GM23248 (cell line): ENCODE data around the gene RFX3. TPM values are rescaled to one million over a fixed set of nuclear protein-coding genes. Genes with fewer than 3 reads are reported as not detected.

Experiments
- DNase-seq: peaks from one replicate; pipeline ENCODE4 v3.0.0-alpha.2; 2015
- H2AFZ ChIP-seq: fragments of 200-600 bp; sonication (generic); 2 replicates; pipeline ENCODE4 v1.6.1; 2016; ENCODE audit warnings: antibody characterized with exemption
- H3F3A ChIP-seq: fragments of 200-600 bp; sonication (generic); 2 replicates; pipeline ENCODE4 v1.6.1; 2016; ENCODE audit warnings: mild to moderate bottlenecking, antibody characterized with exemption, mixed run types; ENCODE audit not compliant: insufficient read depth
- H3K27ac ChIP-seq: fragments of 200-600 bp; sonication (generic); 2 replicates; pipeline ENCODE4 v1.5.1; 2016; ENCODE audit warnings: mild to moderate bottlenecking
- H3K27me3 ChIP-seq: fragments of 200-600 bp; sonication (generic); replicated peaks from 2 replicates; pipeline ENCODE4 v1.6.1; 2016; ENCODE audit warnings: mild to moderate bottlenecking; ENCODE audit not compliant: insufficient read depth
- H3K36me3 ChIP-seq: fragments of 200-600 bp; sonication (generic); 2 replicates; pipeline ENCODE4 v1.6.1; 2016; ENCODE audit warnings: low read depth, mild to moderate bottlenecking
- H3K4me1 ChIP-seq: fragments of 200-600 bp; sonication (generic); 2 replicates; pipeline ENCODE4 v1.6.1; 2016; ENCODE audit warnings: mild to moderate bottlenecking; ENCODE audit not compliant: insufficient read depth
- H3K4me2 ChIP-seq: fragments of 200-600 bp; sonication (generic); one replicate; pipeline ENCODE4 v1.6.1; 2016; ENCODE audit warnings: mild to moderate bottlenecking; ENCODE audit not compliant: unreplicated experiment
- H3K4me3 ChIP-seq: fragments of 200-600 bp; sonication (generic); 2 replicates; pipeline ENCODE4 v1.5.1; 2016; ENCODE audit warnings: mild to moderate bottlenecking
- H3K79me2 ChIP-seq: fragments of 200-600 bp; sonication (generic); 2 replicates; pipeline ENCODE4 v1.6.1; 2016; ENCODE audit warnings: mild to moderate bottlenecking; ENCODE audit not compliant: insufficient read depth
- H3K9ac ChIP-seq: fragments of 200-600 bp; sonication (generic); 2 replicates; pipeline ENCODE4 v1.6.1; 2016; ENCODE audit warnings: mild to moderate bottlenecking
- H3K9me2 ChIP-seq: fragments of 200-600 bp; sonication (generic); 2 replicates; pipeline ENCODE4 v1.6.1; 2016; ENCODE audit warnings: mixed run types, mild to moderate bottlenecking, moderate library complexity; ENCODE audit not compliant: insufficient read depth
- H3K9me3 ChIP-seq: fragments of 200-600 bp; sonication (generic); one replicate; pipeline ENCODE4 v1.6.1; 2017; ENCODE audit warnings: low read depth
- H4K20me1 ChIP-seq: fragments of 200-600 bp; sonication (generic); 2 replicates; pipeline ENCODE4 v1.6.0; 2016; ENCODE audit not compliant: insufficient read depth
- EZH2 ChIP-seq: fragments of 200-600 bp; sonication (generic); IDR thresholded peaks from 2 replicates; pipeline ENCODE4 v1.6.1; 2018; ENCODE audit warnings: antibody characterized with exemption, mild to moderate bottlenecking; ENCODE audit not compliant: insufficient read depth, poor library complexity, severe bottlenecking
- EZH2phosphoT487 ChIP-seq: fragments of 200-600 bp; sonication (generic); IDR thresholded peaks from 2 replicates; pipeline ENCODE4 v1.6.1; 2018; ENCODE audit warnings: antibody characterized with exemption, moderate library complexity, mild to moderate bottlenecking, low read depth; ENCODE audit not compliant: insufficient read depth
- WGBS, 2 experiments: methylation state at CpG; one replicate each; pipeline ENCODE4 v1.1.6; 2015 to 2017; ENCODE audit warnings: low lambda C conversion rate in 2 of 2, low coverage in 1 of 2; ENCODE audit errors: missing lambda C conversion rate in 2 of 2; 5-methylcytosine and 5-hydroxymethylcytosine counted together
- in situ Hi-C: fragments of 300-500 bp; cut with MboI; formaldehyde crosslinking; loops from 2 replicates; pipeline ENCODE4 v1.15.0; 2020
- polyA plus RNA-seq: library from polyadenylated mRNA; unstranded; fragments of >200 nt; fragmentation: Nextera tagmentation; extraction: Ambion mirVana; gene quantifications from 2 replicates; pipeline ENCODE4 v1.2.1, GENCODE V29; 2016
- total RNA-seq: library from RNA; depleted of rRNA; stranded (reverse); fragments of >200 nt; shearing (Covaris generic); gene quantifications from 2 replicates; pipeline ENCODE4 v1.2.3, GENCODE V29; 2014

Gene RFX3
- total and polyA plus RNA-seq, 2 experiments from 2014 or later = 0.80 to 1.9 TPM

- in situ Hi-C loops = no loop called here
- no peaks in the 10 kb centered on the region for H3K36me3 ChIP-seq
- no peaks in the 10 kb centered on the region for H3K79me2 ChIP-seq
- 0 out of 2 replicates have a peak, but pooled peaks cover 6% of the 10 kb centered on the region for H3K9me2 ChIP-seq
- H2AFZ ChIP-seq = no peak overlapping the region
- no peaks in the 10 kb centered on the region for H3K27me3 ChIP-seq
- H4K20me1 ChIP-seq = no peaks in the 10 kb centered on the region
- no peak for DNase-seq
- no peaks in the 10 kb centered on the region for H3K9me3 ChIP-seq
- no peak overlapping the region for H3K4me2 ChIP-seq
- H3K27ac ChIP-seq = no peak overlapping the region
- no peak for TF ChIP-seq EZH2phosphoT487
- no peak for TF ChIP-seq EZH2
- peaks cover 13% of the 10 kb centered on the region; the same call in 1 of the 2 replicates for H3K4me1 ChIP-seq
- no peak overlapping the region for H3K4me3 ChIP-seq
- H3K9ac ChIP-seq = no peak overlapping the region
- H3F3A ChIP-seq = peaks cover 11% of the 10 kb centered on the region
Observed at GRCh38 chr9:3281399-3281798, 244.4 kb downstream of the RFX3 start.

- H3K36me3 ChIP-seq = 0 out of 2 replicates have a peak, but pooled peaks cover 6% of the 10 kb centered on the region
- H3K9me3 ChIP-seq = no peaks in the 10 kb centered on the region
- no peaks in the 10 kb centered on the region for H3K4me1 ChIP-seq
- H3K27me3 ChIP-seq = no peaks in the 10 kb centered on the region
- H3F3A ChIP-seq = no peaks in the 10 kb centered on the region
- no peaks in the 10 kb centered on the region for H4K20me1 ChIP-seq
- no peaks in the 10 kb centered on the region for H3K79me2 ChIP-seq
- H3K27ac ChIP-seq = no peak overlapping the region
- no peak overlapping the region for H3K4me3 ChIP-seq
- 86 to 94% methylated on average over 2 of the region's 2 CpGs for WGBS, 2 experiments
- TF ChIP-seq EZH2phosphoT487 = no peak
- no peak for TF ChIP-seq EZH2
- H3K9me2 ChIP-seq = no peaks in the 10 kb centered on the region
- no peak for DNase-seq
- no peak overlapping the region for H2AFZ ChIP-seq
- in situ Hi-C loops = no loop called here
- no peak overlapping the region for H3K4me2 ChIP-seq
- H3K9ac ChIP-seq = no peak overlapping the region
Observed at GRCh38 chr9:3277200-3277599, 248.6 kb downstream of the RFX3 start.

DNA sequence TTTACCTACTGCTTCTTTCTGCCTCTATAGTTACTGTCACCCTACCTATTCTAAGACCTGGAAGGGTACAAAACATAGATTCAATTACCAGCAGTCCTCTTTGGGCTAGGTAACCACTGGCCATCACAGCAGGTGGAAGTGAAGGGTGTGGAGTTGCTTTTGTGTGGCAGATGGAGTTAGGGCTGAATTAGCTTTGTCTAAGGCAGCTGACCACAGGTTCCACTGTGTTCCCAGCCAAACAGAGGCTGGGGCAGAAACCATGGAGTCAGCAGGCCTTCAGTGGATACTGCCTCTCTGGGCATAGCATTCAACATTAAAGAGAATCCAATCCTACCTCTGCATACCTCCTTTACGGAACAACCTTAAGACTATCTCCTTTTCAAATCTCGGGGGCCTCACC is 254.2 kb downstream of the RFX3 start:
- H3K4me1 ChIP-seq = no peaks in the 10 kb centered on the region
- TF ChIP-seq EZH2phosphoT487 (no peak), EZH2 (no peak)
- H3K79me2 ChIP-seq = no peaks in the 10 kb centered on the region
- DNase-seq = no peak
- no peak overlapping the region for H2AFZ ChIP-seq
- H3K9ac ChIP-seq = no peak overlapping the region
- 0 out of 2 replicates have a peak, but pooled peaks cover 6% of the 10 kb centered on the region for H3K36me3 ChIP-seq
- H3K9me2 ChIP-seq = no peaks in the 10 kb centered on the region
- H3K4me2 ChIP-seq = no peak overlapping the region
- WGBS, 2 experiments = 79 to 84% methylated on average over 2 of the region's 2 CpGs
- in situ Hi-C loops = no loop called here
- no peaks in the 10 kb centered on the region for H3K9me3 ChIP-seq
- no peaks in the 10 kb centered on the region for H3F3A ChIP-seq
- no peak overlapping the region for H3K4me3 ChIP-seq
- no peaks in the 10 kb centered on the region for H4K20me1 ChIP-seq
- H3K27me3 ChIP-seq = no peaks in the 10 kb centered on the region
- no peak overlapping the region for H3K27ac ChIP-seq

GRCh38 chr9:3271157-3271556 is 254.6 kb downstream of the RFX3 start:
- no peak overlapping the region for H3K27ac ChIP-seq
- H3K9me3 ChIP-seq = no peaks in the 10 kb centered on the region
- H2AFZ ChIP-seq = no peak overlapping the region
- 0 out of 2 replicates have a peak, but pooled peaks cover 6% of the 10 kb centered on the region for H3K36me3 ChIP-seq
- no peaks in the 10 kb centered on the region for H3K27me3 ChIP-seq
- no peaks in the 10 kb centered on the region for H3F3A ChIP-seq
- no peaks in the 10 kb centered on the region for H3K79me2 ChIP-seq
- no peaks in the 10 kb centered on the region for H3K9me2 ChIP-seq
- DNase-seq = no peak
- in situ Hi-C loops = no loop called here
- TF ChIP-seq EZH2phosphoT487 (no peak), EZH2 (no peak)
- WGBS, 2 experiments = 100% methylated on average over 1 of the region's 1 CpG
- H3K9ac ChIP-seq = no peak overlapping the region
- no peak overlapping the region for H3K4me3 ChIP-seq
- no peaks in the 10 kb centered on the region for H3K4me1 ChIP-seq
- no peaks in the 10 kb centered on the region for H4K20me1 ChIP-seq
- H3K4me2 ChIP-seq = no peak overlapping the region

- in situ Hi-C loops = no loop called here
- H3F3A ChIP-seq = no peaks in the 10 kb centered on the region
Observed at GRCh38 chr9:3268223-3268622, 257.6 kb downstream of the RFX3 start.

More at GRCh38 chr9:3268223-3268622, 257.6 kb downstream of the RFX3 start:
- Histone ChIP-seq H3K27ac (no peak overlapping the region), H3K4me1 (no peaks in the 10 kb centered on the region), H3K27me3 (no peaks in the 10 kb centered on the region), H2AFZ (no peak overlapping the region), H3K36me3 (no peaks in the 10 kb centered on the region), H3K9ac (no peak overlapping the region), H3K79me2 (no peaks in the 10 kb centered on the region), H3K4me3 (no peak overlapping the region), H3K4me2 (no peak overlapping the region), H3K9me3 (no peaks in the 10 kb centered on the region), H3K9me2 (no peaks in the 10 kb centered on the region), H4K20me1 (no peaks in the 10 kb centered on the region)
- WGBS, 2 experiments = 46 to 65% methylated on average over 1 of the region's 1 CpG
- DNase-seq = no peak
- TF ChIP-seq EZH2phosphoT487 (no peak), EZH2 (no peak)
